GM18498 (cell line): Measurements from ENCODE around the gene HIP1R.
A peak's percentile ranks its signal among the peaks of the same experiment; 100 is the strongest.

Source experiments
- ATAC-seq: cut with Tn5 transposase; IDR thresholded peaks from one replicate; pipeline ENCODE4 v1.9.1; 2021; ENCODE audit warnings: mild to moderate bottlenecking, moderate library complexity; ENCODE audit not compliant: unreplicated experiment

HIP1R gene

GRCh38 chr12:122834104-122834920 is 945 bp upstream of the HIP1R start:
- no peak for ATAC-seq

- ATAC-seq, result peak; percentile 59
These were observed 431 bp downstream of the HIP1R start for GRCh38 chr12:122835750-122836026.

- peak; percentile 53 for ATAC-seq
These were observed 1.0 kb downstream of the HIP1R start for GRCh38 chr12:122836027-122836921.

- ATAC-seq, result no peak
These were observed 2.3 kb downstream of the HIP1R start for GRCh38 chr12:122837306-122838265.

GRCh38 chr12:122838841-122839240 is 3.6 kb downstream of the HIP1R start:
- ATAC-seq, result no peak

GRCh38 chr12:122839907-122840554 is 4.8 kb downstream of the HIP1R start:
- no peak for ATAC-seq

GRCh38 chr12:122840580-122841513 is 5.6 kb downstream of the HIP1R start:
- no peak for ATAC-seq

- ATAC-seq, result no peak
These were observed 6.5 kb downstream of the HIP1R start for GRCh38 chr12:122841544-122842321.

- no peak for ATAC-seq
These were observed 7.5 kb downstream of the HIP1R start for GRCh38 chr12:122842505-122843405.

GRCh38 chr12:122843455-122843854 is 8.2 kb downstream of the HIP1R start:
- no peak for ATAC-seq

- no peak for ATAC-seq
These were observed 9.2 kb downstream of the HIP1R start for GRCh38 chr12:122844366-122844971.

GRCh38 chr12:122845041-122845864 is 10.0 kb downstream of the HIP1R start:
- no peak for ATAC-seq

GRCh38 chr12:122845865-122846621 is 10.8 kb downstream of the HIP1R start:
- ATAC-seq, result no peak

- no peak for ATAC-seq
These were observed 11.6 kb downstream of the HIP1R start for GRCh38 chr12:122846622-122847515.

- ATAC-seq, result no peak
These were observed 12.2 kb downstream of the HIP1R start for GRCh38 chr12:122847516-122847836.
